SIG-M5 treated with dmso at 0.1 percent for 504 hours (cell line): ENCODE data around the gene COL1A1.

Source experiments
- DNase-seq: peaks from one replicate; lab custom pipeline; 2025; ENCODE audit not compliant: unreplicated experiment; lab: John Stamatoyannopoulos, UW

The COL1A1 gene

GRCh38 chr17:50200457-50201275, 765 bp downstream of the COL1A1 start:
- DNase-seq = peak; percentile 83

GRCh38 chr17:50199803-50200456, 1.5 kb downstream of the COL1A1 start:
- peak; percentile 82 for DNase-seq

- no peak for DNase-seq
Observed at GRCh38 chr17:50199211-50199802, 2.1 kb downstream of the COL1A1 start.

GRCh38 chr17:50198026-50198669, 3.3 kb downstream of the COL1A1 start:
- DNase-seq = peak; percentile 67

GRCh38 chr17:50196826-50197225, 4.6 kb downstream of the COL1A1 start:
- DNase-seq = no peak

GRCh38 chr17:50196036-50196435, 5.4 kb downstream of the COL1A1 start:
- no peak for DNase-seq

- DNase-seq = no peak
Observed at GRCh38 chr17:50194934-50195865, 6.2 kb downstream of the COL1A1 start.

- DNase-seq = no peak
Observed at GRCh38 chr17:50194140-50194933, 7.1 kb downstream of the COL1A1 start.

- no peak for DNase-seq
Observed at GRCh38 chr17:50192618-50193291, 8.7 kb downstream of the COL1A1 start.

- no peak for DNase-seq
Observed at GRCh38 chr17:50192144-50192617, 9.2 kb downstream of the COL1A1 start.

GRCh38 chr17:50191359-50192143, 9.9 kb downstream of the COL1A1 start:
- no peak for DNase-seq

- no peak for DNase-seq
Observed at GRCh38 chr17:50190603-50191358, 10.7 kb downstream of the COL1A1 start.

- no peak for DNase-seq
Observed at GRCh38 chr17:50190293-50190602, 11.2 kb downstream of the COL1A1 start.

- no peak for DNase-seq
Observed at GRCh38 chr17:50189550-50190292, 11.7 kb downstream of the COL1A1 start.

- no peak for DNase-seq
Observed at GRCh38 chr17:50188921-50189549, 12.4 kb downstream of the COL1A1 start.

GRCh38 chr17:50188531-50188920, 12.9 kb downstream of the COL1A1 start:
- DNase-seq = no peak
